GM12801 (cell line): ENCODE data around the gene OSBPL2.

Experiments used
- TF ChIP-seq, protein P1 (sequence below): IDR thresholded peaks from one replicate; pipeline ENCODE4 v1.5.1; 2011; ENCODE audit warnings: control low read depth; ENCODE audit not compliant: insufficient read length; ENCODE audit errors: extremely low read depth

The OSBPL2 gene

DNA sequence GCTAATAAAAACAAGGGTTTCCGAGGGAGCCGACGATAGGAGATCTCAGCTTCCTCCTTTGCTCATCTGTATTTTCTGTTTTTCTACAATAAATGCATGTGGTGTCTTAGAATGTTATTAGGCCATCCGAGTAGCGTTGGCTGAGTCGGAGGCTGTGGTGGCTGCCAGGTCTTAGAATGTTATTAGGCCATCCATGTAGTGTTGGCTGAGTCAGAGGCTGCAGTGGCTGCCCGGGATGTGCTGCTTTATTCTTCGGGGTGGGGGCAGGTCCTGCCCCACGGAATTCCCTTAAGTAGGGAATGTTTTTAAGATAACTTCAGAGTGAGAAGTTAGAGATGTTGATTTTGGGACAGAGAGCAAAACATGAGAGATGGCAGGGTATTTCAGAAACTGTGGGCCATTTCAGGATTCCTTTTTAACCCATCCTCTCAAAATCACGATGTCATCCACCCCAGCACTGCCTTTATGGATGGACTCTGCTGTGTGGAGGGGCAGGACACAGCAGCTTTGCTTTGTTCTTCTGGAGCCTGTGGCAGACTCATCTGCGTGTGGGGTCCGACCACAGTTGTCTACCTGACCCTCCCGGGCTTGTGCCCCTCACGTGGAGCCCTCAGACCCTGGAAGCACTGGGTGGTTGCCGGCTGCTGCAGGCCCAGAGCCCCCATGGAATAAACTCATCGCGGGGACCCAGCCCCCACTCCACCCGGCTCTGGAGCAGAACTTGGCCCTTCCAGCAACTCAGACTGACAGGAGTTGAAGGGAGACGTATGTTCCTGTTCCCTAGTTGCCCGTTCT, 20.4 kb downstream of the OSBPL2 start:
- TF ChIP-seq, protein P1, sequence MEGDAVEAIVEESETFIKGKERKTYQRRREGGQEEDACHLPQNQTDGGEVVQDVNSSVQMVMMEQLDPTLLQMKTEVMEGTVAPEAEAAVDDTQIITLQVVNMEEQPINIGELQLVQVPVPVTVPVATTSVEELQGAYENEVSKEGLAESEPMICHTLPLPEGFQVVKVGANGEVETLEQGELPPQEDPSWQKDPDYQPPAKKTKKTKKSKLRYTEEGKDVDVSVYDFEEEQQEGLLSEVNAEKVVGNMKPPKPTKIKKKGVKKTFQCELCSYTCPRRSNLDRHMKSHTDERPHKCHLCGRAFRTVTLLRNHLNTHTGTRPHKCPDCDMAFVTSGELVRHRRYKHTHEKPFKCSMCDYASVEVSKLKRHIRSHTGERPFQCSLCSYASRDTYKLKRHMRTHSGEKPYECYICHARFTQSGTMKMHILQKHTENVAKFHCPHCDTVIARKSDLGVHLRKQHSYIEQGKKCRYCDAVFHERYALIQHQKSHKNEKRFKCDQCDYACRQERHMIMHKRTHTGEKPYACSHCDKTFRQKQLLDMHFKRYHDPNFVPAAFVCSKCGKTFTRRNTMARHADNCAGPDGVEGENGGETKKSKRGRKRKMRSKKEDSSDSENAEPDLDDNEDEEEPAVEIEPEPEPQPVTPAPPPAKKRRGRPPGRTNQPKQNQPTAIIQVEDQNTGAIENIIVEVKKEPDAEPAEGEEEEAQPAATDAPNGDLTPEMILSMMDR, result no peak

DNA sequence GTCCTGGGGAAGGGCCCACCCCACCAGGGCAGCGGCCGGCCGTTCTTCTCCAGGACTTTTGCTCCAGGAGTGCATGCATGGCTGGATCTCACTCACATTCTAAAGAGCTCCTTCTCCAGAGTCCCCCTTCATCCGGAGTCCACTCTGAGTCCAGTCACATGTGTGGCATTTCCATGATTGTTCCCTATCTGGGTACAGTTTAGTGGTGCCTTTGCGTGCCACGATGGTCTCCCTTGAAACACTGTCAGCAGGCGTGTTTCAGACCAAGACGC, 20.9 kb downstream of the OSBPL2 start:
- TF ChIP-seq, protein P1, result no peak

DNA sequence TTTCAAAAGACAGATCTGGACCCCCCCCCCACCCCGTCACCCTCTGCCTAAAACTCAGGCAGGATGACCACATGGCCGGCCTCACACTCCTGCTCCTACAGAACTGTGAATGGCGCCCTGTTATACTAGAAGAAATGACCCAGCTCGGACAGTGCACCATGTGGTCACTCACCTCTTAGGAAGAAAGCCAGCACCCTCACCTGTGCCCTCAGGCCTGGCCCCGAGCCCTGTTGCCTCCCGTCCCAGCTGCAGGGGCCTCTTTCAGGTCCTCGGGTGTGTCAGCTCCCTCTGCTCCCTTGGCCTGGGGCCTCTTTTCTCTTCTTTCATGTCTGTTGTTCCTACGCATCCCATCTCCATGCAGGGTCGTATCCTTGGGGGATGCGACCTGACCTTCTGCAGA, 23.7 kb downstream of the OSBPL2 start:
- TF ChIP-seq, protein P1, result no peak

DNA sequence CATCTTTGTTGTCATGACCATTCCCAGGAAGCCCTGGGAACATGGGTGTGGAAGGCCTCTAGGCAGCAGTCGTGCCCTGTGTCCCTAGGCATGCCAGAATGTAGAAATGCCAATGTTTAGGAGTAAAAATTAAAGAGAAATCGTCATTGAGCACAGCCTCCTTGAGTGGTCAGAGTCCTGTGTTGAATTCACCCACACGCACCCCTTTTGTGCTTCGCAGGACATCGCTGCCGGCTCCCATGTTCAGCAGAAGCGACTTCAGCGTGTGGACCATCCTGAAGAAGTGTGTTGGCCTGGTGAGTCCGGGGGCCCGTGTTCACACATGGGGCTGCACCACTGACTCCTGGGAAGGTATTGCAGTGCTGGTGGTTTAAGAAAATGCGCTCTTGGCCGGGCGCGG, 25.1 kb downstream of the OSBPL2 start:
- TF ChIP-seq, protein P1, result no peak

DNA sequence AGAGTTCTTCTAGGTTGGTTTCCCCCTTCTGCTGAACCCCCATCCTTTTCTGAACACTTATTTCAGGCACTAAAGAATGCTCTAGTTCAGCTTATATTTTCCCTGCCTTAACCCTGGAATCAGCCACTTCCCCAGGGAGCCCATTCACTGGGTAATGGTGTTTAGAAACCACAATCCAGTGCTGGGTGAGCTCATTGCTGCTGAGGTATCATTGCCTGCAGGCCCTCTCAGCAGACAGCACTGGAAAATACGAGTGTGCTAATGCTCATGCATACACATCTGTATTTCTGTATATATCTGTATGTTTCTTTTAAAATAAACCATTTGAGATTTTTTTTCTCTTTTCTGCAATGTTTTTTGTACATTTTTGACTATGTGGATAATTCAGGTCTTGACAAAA, 27.0 kb downstream of the OSBPL2 start:
- TF ChIP-seq, protein P1, result no peak

DNA sequence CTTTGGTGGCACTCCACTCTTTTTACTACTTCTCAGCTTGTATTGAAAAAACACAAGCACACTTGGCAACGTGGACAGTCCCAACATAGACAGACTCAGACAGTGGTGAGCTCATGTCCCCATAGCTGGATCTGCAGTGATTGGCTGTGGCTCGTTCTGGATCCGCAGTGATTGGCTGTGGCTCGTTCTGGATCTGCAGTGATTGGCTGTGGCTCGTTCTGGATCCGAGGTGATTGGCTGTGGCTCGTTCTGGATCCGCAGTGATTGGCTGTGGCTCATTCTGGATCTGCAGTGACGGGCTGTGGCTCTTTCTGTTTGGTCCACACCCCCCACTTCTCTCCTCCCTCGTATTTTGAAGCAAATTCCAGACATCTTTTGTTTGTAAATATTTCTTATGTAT, 28.0 kb downstream of the OSBPL2 start:
- TF ChIP-seq, protein P1, result no peak

DNA sequence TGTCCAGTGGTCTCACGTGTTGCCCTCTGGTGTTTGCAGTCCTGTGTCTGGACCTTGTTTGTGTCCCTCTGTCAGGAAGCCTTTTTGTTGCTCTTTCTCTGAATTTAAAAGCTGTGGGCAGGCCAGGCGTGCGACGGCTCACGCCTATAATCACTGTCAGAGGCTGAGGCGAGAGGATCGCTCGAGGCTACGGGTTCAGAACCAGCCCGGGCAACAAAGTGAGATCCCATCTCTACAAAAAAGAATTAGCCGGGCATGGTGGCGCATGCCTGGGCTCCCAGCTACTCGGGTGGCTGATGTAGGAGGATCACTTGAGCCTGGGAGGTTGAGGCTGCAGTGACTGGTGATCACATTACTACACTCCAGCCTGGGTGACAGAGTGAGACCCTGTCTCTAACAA, 28.5 kb downstream of the OSBPL2 start:
- TF ChIP-seq, protein P1, result no peak
